Effector memory CD4-positive, alpha-beta T cell (primary cell): ENCODE measurements around the gene CLIC6.
"Not testable (repeated sequence)": the region's sequence is repeated elsewhere in the genome, so short reads cannot be mapped to it uniquely, and the experiment has no call there.

ENCODE experiments used
- DNase-seq, 3 donors: peaks; one replicate each; pipeline ENCODE4 v3.0.0-alpha.2; 2020
- H3K27ac ChIP-seq: 2 replicates; pipeline ENCODE4 v1.7.0; 2013; ENCODE audit warnings: mild to moderate bottlenecking, low read length, moderate library complexity; ENCODE audit not compliant: insufficient read depth, poor library complexity, severe bottlenecking
- H3K27me3 ChIP-seq: replicated peaks from 2 replicates; pipeline ENCODE4 v1.7.0; 2013; ENCODE audit warnings: mild to moderate bottlenecking, low read length; ENCODE audit not compliant: insufficient read depth, control insufficient read depth, poor library complexity, severe bottlenecking
- H3K36me3 ChIP-seq: 2 replicates; pipeline ENCODE4 v1.7.0; 2013; ENCODE audit warnings: mild to moderate bottlenecking, low read length, moderate library complexity; ENCODE audit not compliant: control insufficient read depth, insufficient read depth
- H3K4me1 ChIP-seq: 2 replicates; pipeline ENCODE4 v1.7.0; 2013; ENCODE audit warnings: low read length, mild to moderate bottlenecking; ENCODE audit not compliant: control insufficient read depth, insufficient read depth, poor library complexity, severe bottlenecking
- H3K4me3 ChIP-seq: 2 replicates; pipeline ENCODE4 v1.7.0; 2013; ENCODE audit warnings: low read length, low read depth, mild to moderate bottlenecking; ENCODE audit not compliant: insufficient read depth, poor library complexity, severe bottlenecking
- H3K9me3 ChIP-seq: 2 replicates; pipeline ENCODE4 v1.7.0; 2013; ENCODE audit warnings: mild to moderate bottlenecking, low read length, moderate library complexity; ENCODE audit not compliant: control insufficient read depth

Gene CLIC6

DNA sequence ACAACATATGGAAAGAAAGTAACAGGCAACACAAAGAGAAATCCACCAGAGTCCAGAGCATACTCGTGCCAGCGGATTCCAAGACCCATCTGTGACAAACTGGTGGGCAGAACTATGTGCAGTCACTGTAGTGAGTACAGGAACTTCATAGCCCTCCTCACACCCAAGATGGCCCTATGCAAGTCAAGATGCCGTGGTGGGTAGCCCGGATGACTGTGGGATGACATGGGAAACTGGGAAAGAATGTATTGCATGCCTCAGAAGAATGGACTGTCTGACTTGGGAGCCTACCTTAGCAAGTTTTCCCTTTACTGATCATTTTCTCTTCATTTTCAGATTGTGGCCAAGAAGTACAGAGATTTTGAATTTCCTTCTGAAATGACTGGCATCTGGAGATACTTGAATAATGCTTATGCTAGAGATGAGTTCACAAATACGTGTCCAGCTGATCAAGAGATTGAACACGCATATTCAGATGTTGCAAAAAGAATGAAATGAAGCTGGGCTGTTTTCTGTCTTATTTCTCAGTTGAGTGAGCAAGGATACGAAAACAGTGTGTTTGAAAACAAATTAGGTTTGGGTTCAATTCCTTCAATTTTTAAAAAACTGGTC is 47.3 kb downstream of the CLIC6 start:
- H3K4me3 ChIP-seq, result no peak overlapping the region
- no peak overlapping the region for H3K27ac ChIP-seq
- no peak for DNase-seq
- no peaks in the 10 kb centered on the region for H3K9me3 ChIP-seq
- no peaks in the 10 kb centered on the region for H3K4me1 ChIP-seq
- no peaks in the 10 kb centered on the region for H3K27me3 ChIP-seq
- no peaks in the 10 kb centered on the region for H3K36me3 ChIP-seq

DNA sequence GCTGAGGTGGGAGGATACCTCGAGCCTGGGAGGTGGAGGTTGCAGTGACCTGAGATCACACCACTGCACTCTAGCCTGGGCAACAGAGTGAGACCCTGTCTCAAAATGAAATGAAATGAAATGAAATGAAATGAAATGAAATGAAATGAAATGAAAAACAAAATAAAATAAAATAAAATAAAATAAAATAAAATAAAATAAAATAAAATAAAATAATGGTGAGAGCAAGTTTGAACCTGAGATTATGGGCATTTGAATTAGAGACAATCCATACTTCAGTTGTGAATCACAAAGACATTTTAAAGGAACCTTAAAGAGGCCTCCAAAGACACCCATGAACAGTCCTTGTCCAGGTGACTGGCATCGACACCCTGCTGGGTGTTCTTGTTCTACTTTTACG is 49.7 kb downstream of the CLIC6 start:
- not testable (repeated sequence) for H3K4me3 ChIP-seq, H3K27me3 ChIP-seq, DNase-seq, H3K4me1 ChIP-seq, H3K36me3 ChIP-seq, H3K27ac ChIP-seq, H3K9me3 ChIP-seq

DNA sequence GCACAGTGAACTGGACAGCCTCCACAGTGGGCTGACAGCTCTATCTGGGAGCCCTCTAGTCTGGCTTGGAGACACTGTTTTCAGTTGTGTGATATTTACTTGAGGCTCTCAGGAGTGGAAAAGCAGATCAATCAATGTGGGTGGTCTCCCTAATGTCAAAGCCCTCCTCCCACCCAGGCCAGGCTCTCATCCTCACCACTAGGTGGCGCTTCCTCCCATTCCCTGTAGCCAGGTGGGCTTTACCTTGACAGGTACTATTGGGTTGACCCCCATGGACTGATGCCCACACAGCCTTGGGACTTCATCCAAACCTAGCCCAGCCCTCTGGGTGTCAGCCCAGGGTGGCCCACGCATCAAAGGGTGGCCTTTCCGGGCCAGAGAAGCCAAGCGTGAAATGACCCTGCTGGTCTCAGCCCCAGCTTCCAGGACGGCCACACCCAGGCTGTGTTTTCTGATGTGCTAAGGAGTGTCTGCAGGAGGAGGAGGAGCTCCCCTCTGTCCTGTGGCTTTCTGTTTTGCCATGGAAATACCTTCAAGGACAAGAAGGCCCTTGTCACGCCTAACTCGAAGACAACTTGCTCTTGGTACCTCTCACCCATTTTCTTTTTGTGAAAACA is 54.0 kb downstream of the CLIC6 start:
- H3K4me3 ChIP-seq, result no peak overlapping the region
- H3K27ac ChIP-seq, result no peak overlapping the region
- no peaks in the 10 kb centered on the region for H3K36me3 ChIP-seq
- H3K4me1 ChIP-seq, result no peaks in the 10 kb centered on the region
- no peak for DNase-seq
- H3K27me3 ChIP-seq, result peaks cover 6% of the 10 kb centered on the region
- H3K9me3 ChIP-seq, result no peaks in the 10 kb centered on the region

DNA sequence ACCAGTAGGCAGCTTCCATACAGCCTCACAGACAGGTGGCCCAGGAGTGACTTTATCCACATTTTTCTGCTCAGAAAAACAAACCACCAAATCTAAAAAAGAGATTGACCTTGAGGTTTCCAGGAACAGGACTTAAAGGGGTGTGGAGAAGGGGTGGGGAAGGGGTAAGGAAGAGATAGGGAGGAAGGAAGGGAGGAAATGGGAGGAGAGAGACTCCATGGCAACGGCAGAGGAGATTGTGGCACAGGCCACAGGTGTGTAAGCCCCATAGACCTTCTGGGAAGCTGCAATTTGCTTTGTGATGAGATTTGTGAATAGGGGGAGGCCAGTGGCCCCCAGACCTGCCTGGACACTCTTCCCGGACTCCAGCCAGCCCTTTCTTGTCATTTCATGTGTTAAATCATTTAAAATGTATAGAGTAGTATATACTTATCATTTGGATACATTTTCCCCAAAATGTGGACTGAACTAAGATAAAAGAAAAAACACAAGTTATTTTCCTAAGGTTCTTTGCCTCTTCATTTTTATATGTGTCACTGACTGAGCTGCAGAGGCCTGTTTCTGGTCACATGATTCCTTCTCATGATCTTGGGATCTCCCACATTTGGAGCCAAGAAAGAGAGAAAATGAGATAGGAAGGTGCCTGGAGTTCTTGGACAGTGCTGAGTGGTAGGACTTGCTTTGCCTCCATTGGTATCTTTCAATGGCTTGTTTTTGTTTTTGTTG is 55.5 kb downstream of the CLIC6 start:
- Histone ChIP-seq H3K36me3 (no peaks in the 10 kb centered on the region), H3K27ac (no peak overlapping the region), H3K27me3 (peaks cover 6% of the 10 kb centered on the region), H3K4me3 (no peak overlapping the region), H3K9me3 (no peaks in the 10 kb centered on the region), H3K4me1 (no peaks in the 10 kb centered on the region)
- no peak for DNase-seq

DNA sequence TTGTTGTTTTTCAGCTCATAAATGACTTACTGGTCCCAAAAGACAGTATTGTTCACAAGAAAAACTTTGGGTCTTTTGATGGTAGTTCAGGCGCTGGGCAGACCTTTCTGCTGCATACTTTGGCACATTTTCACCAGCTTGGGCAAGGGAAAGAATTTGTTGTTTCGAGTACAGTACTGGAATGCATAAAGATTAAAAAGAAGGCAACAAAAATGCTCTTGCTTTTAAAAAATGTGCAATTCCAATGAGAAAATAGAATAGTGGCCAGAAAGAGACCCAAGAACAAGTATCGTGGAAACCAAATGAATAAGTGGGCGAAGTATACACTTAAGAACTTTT is 56.0 kb downstream of the CLIC6 start:
- Histone ChIP-seq H3K27ac (no peak overlapping the region), H3K4me1 (no peaks in the 10 kb centered on the region)

DNA sequence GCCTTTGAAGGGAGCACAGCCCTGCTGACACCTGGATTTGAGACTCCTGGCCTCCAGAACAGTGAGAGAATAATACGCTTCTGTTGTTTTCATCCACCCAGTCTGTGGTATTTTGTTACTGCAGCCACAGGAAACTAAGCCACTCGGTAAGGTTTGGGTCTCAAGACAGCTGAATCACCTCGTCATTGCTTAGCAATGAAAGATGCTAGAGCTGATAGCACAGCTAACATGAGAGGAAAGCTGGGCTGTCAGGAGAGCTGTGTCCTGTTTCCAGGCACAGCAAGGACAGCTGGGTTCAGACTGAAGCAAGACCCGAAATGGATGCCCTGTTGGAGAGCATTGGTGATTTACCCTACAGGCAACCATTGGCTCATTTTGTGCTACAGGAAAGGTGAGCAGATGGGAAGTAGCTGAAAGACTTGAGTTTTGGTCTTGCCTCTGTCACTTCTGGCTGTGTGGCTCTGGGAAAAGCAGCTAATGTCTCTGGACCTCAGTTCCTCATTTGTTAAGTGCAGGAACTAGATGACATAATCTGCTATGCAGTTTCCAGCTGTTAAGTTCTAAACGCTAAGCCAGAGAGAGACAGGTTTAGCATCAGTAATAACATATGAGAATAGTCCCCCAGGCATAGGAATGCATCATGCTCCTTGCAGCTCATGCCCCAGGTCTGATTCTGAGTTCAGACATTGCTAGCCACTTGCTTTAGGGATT is 58.0 kb downstream of the CLIC6 start:
- no peak overlapping the region for H3K27ac ChIP-seq
- H3K4me1 ChIP-seq, result no peaks in the 10 kb centered on the region
- no peak overlapping the region for H3K4me3 ChIP-seq
- no peaks in the 10 kb centered on the region for H3K36me3 ChIP-seq
- peaks cover 6% of the 10 kb centered on the region for H3K27me3 ChIP-seq
- no peaks in the 10 kb centered on the region for H3K9me3 ChIP-seq
- DNase-seq, result no peak

More for the DNA sequence above, 56.0 kb downstream of the CLIC6 start:
- H3K36me3 ChIP-seq, result no peaks in the 10 kb centered on the region
- H3K4me3 ChIP-seq, result no peak overlapping the region
- H3K27me3 ChIP-seq, result peaks cover 6% of the 10 kb centered on the region
- no peaks in the 10 kb centered on the region for H3K9me3 ChIP-seq
- no peak for DNase-seq

DNA sequence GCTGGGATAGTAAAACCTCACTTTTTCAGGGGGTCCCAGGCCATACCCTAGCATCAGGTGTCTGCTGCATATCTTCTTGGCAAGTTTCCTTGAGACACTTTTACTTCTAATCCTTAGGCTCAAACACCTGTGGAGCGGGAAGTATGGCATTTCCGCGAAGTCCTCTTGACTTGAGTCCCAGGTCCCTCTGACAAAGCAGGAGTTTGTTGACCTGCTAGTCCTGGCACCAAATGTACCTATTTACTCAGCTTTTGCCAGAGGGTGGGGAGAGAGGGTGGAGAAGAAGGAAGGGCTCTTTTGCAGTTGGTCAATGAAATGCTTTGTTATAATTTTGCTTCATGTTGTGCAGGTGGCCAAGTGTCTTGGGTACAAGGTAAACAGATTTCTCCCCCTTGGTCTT is 59.7 kb downstream of the CLIC6 start:
- no peaks in the 10 kb centered on the region for H3K36me3 ChIP-seq
- H3K9me3 ChIP-seq, result no peaks in the 10 kb centered on the region
- H3K4me3 ChIP-seq, result no peak overlapping the region
- H3K4me1 ChIP-seq, result no peaks in the 10 kb centered on the region
- peaks cover 6% of the 10 kb centered on the region for H3K27me3 ChIP-seq
- H3K27ac ChIP-seq, result no peak overlapping the region
- no peak for DNase-seq

DNA sequence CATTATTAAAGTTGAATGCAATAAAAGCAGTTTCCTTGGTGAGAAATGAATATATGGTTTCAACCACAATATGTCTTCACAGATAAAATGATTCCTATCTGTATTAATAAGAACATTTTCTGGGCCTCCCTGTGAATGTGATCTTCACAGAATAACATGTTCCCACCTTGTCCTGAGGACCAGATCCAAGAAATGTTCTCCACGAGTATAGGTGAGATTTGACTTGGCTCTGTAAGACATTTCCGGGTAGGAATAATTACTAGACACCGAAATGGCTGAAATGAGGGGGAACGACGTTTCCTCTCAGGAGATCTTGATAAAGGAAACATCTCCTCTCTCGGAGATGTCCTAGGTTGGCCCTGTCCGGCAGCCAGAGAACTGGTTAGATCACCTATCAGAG is 61.4 kb downstream of the CLIC6 start:
- H3K36me3 ChIP-seq, result no peaks in the 10 kb centered on the region
- no peak overlapping the region for H3K4me3 ChIP-seq
- H3K27me3 ChIP-seq, result no peaks in the 10 kb centered on the region
- no peak for DNase-seq
- H3K27ac ChIP-seq, result no peak overlapping the region
- no peaks in the 10 kb centered on the region for H3K4me1 ChIP-seq
- H3K9me3 ChIP-seq, result no peaks in the 10 kb centered on the region

DNA sequence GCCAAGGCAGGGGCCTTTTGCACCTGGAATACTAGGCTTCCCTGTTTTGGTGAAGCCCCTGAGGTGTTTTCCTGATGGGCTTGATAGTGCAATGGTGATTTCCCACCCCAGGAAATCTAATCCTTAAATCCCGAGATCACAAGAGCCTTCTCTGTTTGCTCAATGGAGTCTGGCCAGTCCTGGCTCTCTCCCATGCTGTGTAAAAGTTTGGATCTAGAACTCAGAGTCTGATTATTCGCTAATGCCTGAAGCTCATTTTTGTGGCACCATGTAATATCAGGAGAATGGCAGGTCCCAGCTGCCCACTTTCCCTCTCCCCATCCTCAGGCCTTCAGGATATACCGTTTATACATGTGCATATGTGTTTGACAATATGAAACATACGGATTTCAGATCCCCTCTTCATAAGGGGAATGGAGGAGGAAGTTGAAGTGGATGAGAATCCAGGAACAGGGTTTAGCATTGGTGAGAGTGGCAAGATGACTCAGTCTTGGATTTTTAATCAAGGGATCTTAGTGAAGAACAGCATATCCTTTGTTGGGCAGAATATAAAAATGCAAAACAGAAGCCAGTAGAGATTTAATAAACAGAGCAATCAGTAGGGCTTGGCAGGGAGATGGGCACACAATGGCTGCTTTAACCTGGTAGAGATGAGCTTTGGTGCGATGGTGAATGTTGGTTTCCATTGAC is 62.1 kb downstream of the CLIC6 start:
- DNase-seq, result no peak
- no peaks in the 10 kb centered on the region for H3K4me1 ChIP-seq
- no peaks in the 10 kb centered on the region for H3K9me3 ChIP-seq
- H3K27me3 ChIP-seq, result no peaks in the 10 kb centered on the region
- no peaks in the 10 kb centered on the region for H3K36me3 ChIP-seq
- H3K27ac ChIP-seq, result no peak overlapping the region
- H3K4me3 ChIP-seq, result no peak overlapping the region
